HTERT RPE-1 (cell line): Measurements from ENCODE around the gene MLX.
"Not testable (repeated sequence)": the region's sequence is repeated elsewhere in the genome, so short reads cannot be mapped to it uniquely, and the experiment has no call there.

Experiments
- in situ Hi-C: fragments of 300-500 bp; cut with MboI; formaldehyde crosslinking; loops from 4 replicates; pipeline ENCODE4 v1.14.3; 2020; ENCODE audit warnings: low sequenced_read_pairs

The MLX gene

GRCh38 chr17:42617956-42618431, 51.1 kb downstream of the MLX start:
- in situ Hi-C loops: no loop called here

GRCh38 chr17:42618442-42619150, 51.7 kb downstream of the MLX start:
- in situ Hi-C loops: no loop called here

- in situ Hi-C loops: not testable (repeated sequence)
Observed at GRCh38 chr17:42621987-42622386, 55.1 kb downstream of the MLX start.
